ENCODE data around the gene GRPEL1. TPM values are rescaled to one million over a fixed set of nuclear protein-coding genes. Genes with fewer than 3 reads are reported as not detected.

Gene GRPEL1
- total and polyA plus RNA-seq, 2 donors (not counting 1 experiment from before 2014, with no cell fraction given) = 16.3 to 42.7 TPM

DNA sequence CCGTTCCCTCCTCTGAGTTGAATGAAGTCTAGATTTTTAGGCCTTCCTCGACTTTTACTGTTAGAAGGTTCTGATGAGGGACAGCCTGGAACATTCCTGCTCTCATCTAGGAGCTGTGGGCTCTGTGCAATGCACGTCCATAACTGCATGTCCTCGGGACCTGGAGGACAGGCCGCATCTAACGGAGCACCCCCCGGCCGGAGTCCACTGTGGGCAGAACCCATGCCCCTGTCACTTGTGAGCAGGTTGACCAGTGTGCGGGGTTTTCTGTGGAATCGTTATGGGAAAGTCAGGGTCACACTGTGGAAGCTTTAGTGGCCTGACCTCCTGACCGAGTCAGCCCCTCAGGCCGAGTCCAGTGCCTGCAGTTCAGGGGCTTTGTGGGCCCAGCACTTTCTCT lies 44.0 kb downstream of the GRPEL1 start:
- peaks cover 7% of the 10 kb centered on the region for H3K4me1 ChIP-seq (ENCODE audit: control insufficient read depth, extremely low read depth, insufficient read depth, low read length)
- H3K27me3 ChIP-seq (ENCODE audit: control insufficient read depth, insufficient read depth, low read length) = no peaks in the 10 kb centered on the region
- H3K27ac ChIP-seq (ENCODE audit: insufficient read depth, low read length) = no peak overlapping the region
- H4K20me1 ChIP-seq (ENCODE audit: control insufficient read depth, extremely low read depth, insufficient read depth, low read length) = no peaks in the 10 kb centered on the region
- DNase-seq (ENCODE audit: low read depth in 2 of 2) = no peak
- no peaks in the 10 kb centered on the region for H3K9me3 ChIP-seq (ENCODE audit: control insufficient read depth, insufficient read depth, low read depth, low read length)
- no peak overlapping the region for H2AFZ ChIP-seq (ENCODE audit: low read length)
- H3K9ac ChIP-seq (ENCODE audit: insufficient read depth, low read length) = no peak overlapping the region
- no peak overlapping the region for H3K4me2 ChIP-seq (ENCODE audit: extremely low read depth, insufficient read depth, low read length)
- H3K4me3 ChIP-seq (replicated peaks in 1 of 4; ENCODE audit: control extremely low read depth in 1 of 4, insufficient read depth in 1 of 4, low read depth in 3 of 4, low read length in 4 of 4) = no peak overlapping the region
- H3K79me2 ChIP-seq (ENCODE audit: control insufficient read depth, insufficient read depth, low read length) = no peaks in the 10 kb centered on the region
- H3K36me3 ChIP-seq (ENCODE audit: control insufficient read depth, insufficient read depth, low read length) = peaks cover 4% of the 10 kb centered on the region
- no peak for TF ChIP-seq EZH2 (IDR thresholded peaks at IDR 0.05; ENCODE audit: low read length, missing control alignments)
- TF ChIP-seq, protein P1, sequence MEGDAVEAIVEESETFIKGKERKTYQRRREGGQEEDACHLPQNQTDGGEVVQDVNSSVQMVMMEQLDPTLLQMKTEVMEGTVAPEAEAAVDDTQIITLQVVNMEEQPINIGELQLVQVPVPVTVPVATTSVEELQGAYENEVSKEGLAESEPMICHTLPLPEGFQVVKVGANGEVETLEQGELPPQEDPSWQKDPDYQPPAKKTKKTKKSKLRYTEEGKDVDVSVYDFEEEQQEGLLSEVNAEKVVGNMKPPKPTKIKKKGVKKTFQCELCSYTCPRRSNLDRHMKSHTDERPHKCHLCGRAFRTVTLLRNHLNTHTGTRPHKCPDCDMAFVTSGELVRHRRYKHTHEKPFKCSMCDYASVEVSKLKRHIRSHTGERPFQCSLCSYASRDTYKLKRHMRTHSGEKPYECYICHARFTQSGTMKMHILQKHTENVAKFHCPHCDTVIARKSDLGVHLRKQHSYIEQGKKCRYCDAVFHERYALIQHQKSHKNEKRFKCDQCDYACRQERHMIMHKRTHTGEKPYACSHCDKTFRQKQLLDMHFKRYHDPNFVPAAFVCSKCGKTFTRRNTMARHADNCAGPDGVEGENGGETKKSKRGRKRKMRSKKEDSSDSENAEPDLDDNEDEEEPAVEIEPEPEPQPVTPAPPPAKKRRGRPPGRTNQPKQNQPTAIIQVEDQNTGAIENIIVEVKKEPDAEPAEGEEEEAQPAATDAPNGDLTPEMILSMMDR (conservative IDR thresholded peaks at IDR 0.05 in 1 of 2, IDR thresholded peaks at IDR 0.05 in 1 of 2; ENCODE audit: low read depth in 1 of 2, low read length in 2 of 2) = no peak

- TF ChIP-seq, protein P1 (conservative IDR thresholded peaks at IDR 0.05 in 1 of 2, IDR thresholded peaks at IDR 0.05 in 1 of 2; ENCODE audit: low read depth in 1 of 2, low read length in 2 of 2) = no peak
- no peak for TF ChIP-seq EZH2 (IDR thresholded peaks at IDR 0.05; ENCODE audit: low read length, missing control alignments)
- H2AFZ ChIP-seq (ENCODE audit: low read length) = no peak overlapping the region
- H3K27ac ChIP-seq (ENCODE audit: insufficient read depth, low read length) = no peak overlapping the region
- no peaks in the 10 kb centered on the region for H4K20me1 ChIP-seq (ENCODE audit: control insufficient read depth, extremely low read depth, insufficient read depth, low read length)
- no peak overlapping the region for H3K4me2 ChIP-seq (ENCODE audit: extremely low read depth, insufficient read depth, low read length)
- H3K4me1 ChIP-seq (ENCODE audit: control insufficient read depth, extremely low read depth, insufficient read depth, low read length) = peaks cover 7% of the 10 kb centered on the region
- H3K27me3 ChIP-seq (ENCODE audit: control insufficient read depth, insufficient read depth, low read length) = no peaks in the 10 kb centered on the region
- H3K9me3 ChIP-seq (ENCODE audit: control insufficient read depth, insufficient read depth, low read depth, low read length) = no peaks in the 10 kb centered on the region
- H3K36me3 ChIP-seq (ENCODE audit: control insufficient read depth, insufficient read depth, low read length) = peaks cover 5% of the 10 kb centered on the region
- DNase-seq (ENCODE audit: low read depth in 2 of 2) = no peak
- H3K79me2 ChIP-seq (ENCODE audit: control insufficient read depth, insufficient read depth, low read length) = no peaks in the 10 kb centered on the region
- H3K9ac ChIP-seq (ENCODE audit: insufficient read depth, low read length) = no peak overlapping the region
- no peak overlapping the region for H3K4me3 ChIP-seq (replicated peaks in 1 of 4; ENCODE audit: control extremely low read depth in 1 of 4, insufficient read depth in 1 of 4, low read depth in 3 of 4, low read length in 4 of 4)
Observed at GRCh38 chr4:7023486-7023885, 44.4 kb downstream of the GRPEL1 start.

- H3K4me3 ChIP-seq (replicated peaks in 1 of 4; ENCODE audit: control extremely low read depth in 1 of 4, insufficient read depth in 1 of 4, low read depth in 3 of 4, low read length in 4 of 4) = no peak overlapping the region
- H2AFZ ChIP-seq (ENCODE audit: low read length) = no peak overlapping the region
- H3K4me2 ChIP-seq (ENCODE audit: extremely low read depth, insufficient read depth, low read length) = no peak overlapping the region
- no peaks in the 10 kb centered on the region for H3K27me3 ChIP-seq (ENCODE audit: control insufficient read depth, insufficient read depth, low read length)
- H3K4me1 ChIP-seq (ENCODE audit: control insufficient read depth, extremely low read depth, insufficient read depth, low read length) = peaks cover 7% of the 10 kb centered on the region
- H3K79me2 ChIP-seq (ENCODE audit: control insufficient read depth, insufficient read depth, low read length) = no peaks in the 10 kb centered on the region
- H3K9me3 ChIP-seq (ENCODE audit: control insufficient read depth, insufficient read depth, low read depth, low read length) = no peaks in the 10 kb centered on the region
- H4K20me1 ChIP-seq (ENCODE audit: control insufficient read depth, extremely low read depth, insufficient read depth, low read length) = no peaks in the 10 kb centered on the region
- TF ChIP-seq EZH2 (IDR thresholded peaks at IDR 0.05; ENCODE audit: low read length, missing control alignments) = no peak
- TF ChIP-seq, protein P1 (conservative IDR thresholded peaks at IDR 0.05 in 1 of 2, IDR thresholded peaks at IDR 0.05 in 1 of 2; ENCODE audit: low read depth in 1 of 2, low read length in 2 of 2) = no peak
- peak overlapping the region; percentile 72 for H3K27ac ChIP-seq (ENCODE audit: insufficient read depth, low read length)
- peak; percentile 52 to 89 for DNase-seq (ENCODE audit: low read depth in 2 of 2)
- no peak overlapping the region for H3K9ac ChIP-seq (ENCODE audit: insufficient read depth, low read length)
- peaks cover 7% of the 10 kb centered on the region for H3K36me3 ChIP-seq (ENCODE audit: control insufficient read depth, insufficient read depth, low read length)
Observed at GRCh38 chr4:7021930-7022664, 45.8 kb downstream of the GRPEL1 start.

Data from fibroblast of lung (primary cell).